H1 (cell line): Measurements from ENCODE around the gene CABP5. TPM values are rescaled to one million over a fixed set of nuclear protein-coding genes. Genes with fewer than 3 reads are reported as not detected.

Experiments used
- FOSL1 ChIP-seq: IDR thresholded peaks from 2 replicates; pipeline ENCODE4 v1.6.1; 2011; ENCODE audit warnings: mild to moderate bottlenecking, low read depth, low read length, moderate library complexity; ENCODE audit not compliant: insufficient read depth
- HDAC2 ChIP-seq, 2 experiments: fragments of 300-600 bp in 1 of 2; sonication (generic) in 1 of 2; IDR thresholded peaks; 2 replicates each; pipeline ENCODE4 v1.6.1; 2011 to 2012; ENCODE audit warnings: low read depth in 2 of 2, low read length in 2 of 2, mild to moderate bottlenecking in 2 of 2, moderate library complexity in 2 of 2, borderline replicate concordance in 1 of 2, inconsistent platforms in 1 of 2
- RNF2 ChIP-seq: fragments of 200-900, 300-1000 bp; sonication (generic); IDR thresholded peaks from 2 replicates; pipeline ENCODE4 v1.7.1; 2016; ENCODE audit warnings: borderline replicate concordance, low read depth, mild to moderate bottlenecking, antibody characterized with exemption, low read length; ENCODE audit not compliant: poor library complexity, severe bottlenecking; ENCODE audit errors: missing control alignments
- SAP30 ChIP-seq: fragments of 300-600 bp; sonication (generic); IDR thresholded peaks from 2 replicates; pipeline ENCODE4 v1.7.1; 2012; ENCODE audit warnings: low read length, moderate library complexity, mild to moderate bottlenecking, inconsistent platforms; ENCODE audit not compliant: insufficient read depth, insufficient replicate concordance
- SUZ12 ChIP-seq: fragments of 200-600 bp; sonication (generic); IDR thresholded peaks from 2 replicates; pipeline ENCODE4 v1.6.1; 2012; ENCODE audit warnings: mild to moderate bottlenecking, inconsistent platforms, low read length, moderate library complexity, mixed read lengths
- polyA plus RNA-seq, 7 experiments: library from polyadenylated mRNA; depleted of rRNA in 3 of 7; stranded (reverse) in 5 of 7; unstranded in 2 of 7; fragments of >200 nt in 5 of 7; fragments of 200-250 nt in 2 of 7; gene quantifications; 1 replicate in 5 of 7; 2 replicates in 1 of 7; 4 replicates in 1 of 7; pipeline versions ENCODE4 v1.2.1 to v1.2.3, GENCODE V29; 2011 to 2013; ENCODE audit warnings: missing spikeins in 2 of 7, mixed read lengths in 2 of 7
- total RNA-seq: library from RNA; stranded (reverse); fragmentation: NEBNext Ultra II Directional; extraction: Animal tissue kit (Norgen Biotek cat#: 25700); gene quantifications from 2 replicates; pipeline ENCODE4 v1.2.1, GENCODE V29; 2021
- TF ChIP-seq, protein P1 (sequence below): fragments of 300-600 bp; sonication (generic); IDR thresholded peaks from 2 replicates; pipeline ENCODE4 v1.7.1; 2012; ENCODE audit warnings: low read length, moderate library complexity, mild to moderate bottlenecking, inconsistent platforms; ENCODE audit not compliant: insufficient replicate concordance
- TF ChIP-seq, protein P2 (sequence below): IDR thresholded peaks from 2 replicates; pipeline ENCODE4 v1.6.1; 2012; ENCODE audit warnings: inconsistent platforms

The CABP5 gene
- total and polyA plus RNA-seq, 2 of the 8 experiments (the other 6 are each of a cell fraction or from before 2014, with no cell fraction given): not detected

DNA sequence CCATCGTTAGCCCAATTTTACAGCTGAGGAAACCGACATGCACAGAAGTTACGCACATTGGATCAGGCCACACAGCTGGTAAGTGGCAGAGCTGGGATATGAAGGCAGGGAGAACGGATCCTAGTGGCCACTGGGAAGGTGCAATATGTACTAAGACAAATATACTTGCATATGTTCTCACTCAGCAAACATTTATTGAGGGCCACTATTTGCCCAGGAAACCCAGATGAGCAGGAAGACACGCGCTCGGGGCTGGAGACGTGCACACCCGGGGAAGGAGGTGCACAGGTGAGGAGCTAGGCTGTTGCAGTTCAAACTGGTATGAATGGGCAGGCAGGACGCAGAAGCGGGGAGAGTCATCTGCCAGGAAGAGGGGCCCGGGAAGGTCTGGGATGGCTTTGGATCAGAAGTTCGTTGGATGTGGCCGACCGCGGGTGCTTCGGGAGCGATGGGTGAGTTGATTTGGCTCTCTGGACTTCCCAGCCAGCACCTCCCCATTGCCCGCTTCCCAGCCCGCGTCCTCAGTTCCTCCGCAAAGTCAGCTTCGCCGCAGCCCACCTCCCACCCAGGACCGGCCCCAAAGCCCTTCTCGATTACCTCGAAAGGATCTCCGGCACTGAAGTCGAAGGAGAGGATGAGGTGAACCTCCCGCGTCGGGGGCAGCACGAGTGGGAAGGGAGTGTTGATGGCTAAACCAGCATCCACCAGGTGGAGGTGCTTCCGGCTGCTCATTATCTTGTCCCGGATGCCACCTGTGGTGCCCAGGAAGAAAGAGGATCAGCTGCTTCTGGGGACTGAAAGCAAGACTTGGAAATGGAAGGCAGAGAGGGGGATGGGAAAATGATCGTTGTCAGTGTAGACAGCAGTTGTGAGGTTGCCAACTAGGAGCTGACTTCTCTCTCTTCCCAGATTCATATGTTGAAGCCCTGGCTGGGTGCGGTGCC, 17.8 kb upstream of the CABP5 start (continued):
- TF ChIP-seq, protein P1, sequence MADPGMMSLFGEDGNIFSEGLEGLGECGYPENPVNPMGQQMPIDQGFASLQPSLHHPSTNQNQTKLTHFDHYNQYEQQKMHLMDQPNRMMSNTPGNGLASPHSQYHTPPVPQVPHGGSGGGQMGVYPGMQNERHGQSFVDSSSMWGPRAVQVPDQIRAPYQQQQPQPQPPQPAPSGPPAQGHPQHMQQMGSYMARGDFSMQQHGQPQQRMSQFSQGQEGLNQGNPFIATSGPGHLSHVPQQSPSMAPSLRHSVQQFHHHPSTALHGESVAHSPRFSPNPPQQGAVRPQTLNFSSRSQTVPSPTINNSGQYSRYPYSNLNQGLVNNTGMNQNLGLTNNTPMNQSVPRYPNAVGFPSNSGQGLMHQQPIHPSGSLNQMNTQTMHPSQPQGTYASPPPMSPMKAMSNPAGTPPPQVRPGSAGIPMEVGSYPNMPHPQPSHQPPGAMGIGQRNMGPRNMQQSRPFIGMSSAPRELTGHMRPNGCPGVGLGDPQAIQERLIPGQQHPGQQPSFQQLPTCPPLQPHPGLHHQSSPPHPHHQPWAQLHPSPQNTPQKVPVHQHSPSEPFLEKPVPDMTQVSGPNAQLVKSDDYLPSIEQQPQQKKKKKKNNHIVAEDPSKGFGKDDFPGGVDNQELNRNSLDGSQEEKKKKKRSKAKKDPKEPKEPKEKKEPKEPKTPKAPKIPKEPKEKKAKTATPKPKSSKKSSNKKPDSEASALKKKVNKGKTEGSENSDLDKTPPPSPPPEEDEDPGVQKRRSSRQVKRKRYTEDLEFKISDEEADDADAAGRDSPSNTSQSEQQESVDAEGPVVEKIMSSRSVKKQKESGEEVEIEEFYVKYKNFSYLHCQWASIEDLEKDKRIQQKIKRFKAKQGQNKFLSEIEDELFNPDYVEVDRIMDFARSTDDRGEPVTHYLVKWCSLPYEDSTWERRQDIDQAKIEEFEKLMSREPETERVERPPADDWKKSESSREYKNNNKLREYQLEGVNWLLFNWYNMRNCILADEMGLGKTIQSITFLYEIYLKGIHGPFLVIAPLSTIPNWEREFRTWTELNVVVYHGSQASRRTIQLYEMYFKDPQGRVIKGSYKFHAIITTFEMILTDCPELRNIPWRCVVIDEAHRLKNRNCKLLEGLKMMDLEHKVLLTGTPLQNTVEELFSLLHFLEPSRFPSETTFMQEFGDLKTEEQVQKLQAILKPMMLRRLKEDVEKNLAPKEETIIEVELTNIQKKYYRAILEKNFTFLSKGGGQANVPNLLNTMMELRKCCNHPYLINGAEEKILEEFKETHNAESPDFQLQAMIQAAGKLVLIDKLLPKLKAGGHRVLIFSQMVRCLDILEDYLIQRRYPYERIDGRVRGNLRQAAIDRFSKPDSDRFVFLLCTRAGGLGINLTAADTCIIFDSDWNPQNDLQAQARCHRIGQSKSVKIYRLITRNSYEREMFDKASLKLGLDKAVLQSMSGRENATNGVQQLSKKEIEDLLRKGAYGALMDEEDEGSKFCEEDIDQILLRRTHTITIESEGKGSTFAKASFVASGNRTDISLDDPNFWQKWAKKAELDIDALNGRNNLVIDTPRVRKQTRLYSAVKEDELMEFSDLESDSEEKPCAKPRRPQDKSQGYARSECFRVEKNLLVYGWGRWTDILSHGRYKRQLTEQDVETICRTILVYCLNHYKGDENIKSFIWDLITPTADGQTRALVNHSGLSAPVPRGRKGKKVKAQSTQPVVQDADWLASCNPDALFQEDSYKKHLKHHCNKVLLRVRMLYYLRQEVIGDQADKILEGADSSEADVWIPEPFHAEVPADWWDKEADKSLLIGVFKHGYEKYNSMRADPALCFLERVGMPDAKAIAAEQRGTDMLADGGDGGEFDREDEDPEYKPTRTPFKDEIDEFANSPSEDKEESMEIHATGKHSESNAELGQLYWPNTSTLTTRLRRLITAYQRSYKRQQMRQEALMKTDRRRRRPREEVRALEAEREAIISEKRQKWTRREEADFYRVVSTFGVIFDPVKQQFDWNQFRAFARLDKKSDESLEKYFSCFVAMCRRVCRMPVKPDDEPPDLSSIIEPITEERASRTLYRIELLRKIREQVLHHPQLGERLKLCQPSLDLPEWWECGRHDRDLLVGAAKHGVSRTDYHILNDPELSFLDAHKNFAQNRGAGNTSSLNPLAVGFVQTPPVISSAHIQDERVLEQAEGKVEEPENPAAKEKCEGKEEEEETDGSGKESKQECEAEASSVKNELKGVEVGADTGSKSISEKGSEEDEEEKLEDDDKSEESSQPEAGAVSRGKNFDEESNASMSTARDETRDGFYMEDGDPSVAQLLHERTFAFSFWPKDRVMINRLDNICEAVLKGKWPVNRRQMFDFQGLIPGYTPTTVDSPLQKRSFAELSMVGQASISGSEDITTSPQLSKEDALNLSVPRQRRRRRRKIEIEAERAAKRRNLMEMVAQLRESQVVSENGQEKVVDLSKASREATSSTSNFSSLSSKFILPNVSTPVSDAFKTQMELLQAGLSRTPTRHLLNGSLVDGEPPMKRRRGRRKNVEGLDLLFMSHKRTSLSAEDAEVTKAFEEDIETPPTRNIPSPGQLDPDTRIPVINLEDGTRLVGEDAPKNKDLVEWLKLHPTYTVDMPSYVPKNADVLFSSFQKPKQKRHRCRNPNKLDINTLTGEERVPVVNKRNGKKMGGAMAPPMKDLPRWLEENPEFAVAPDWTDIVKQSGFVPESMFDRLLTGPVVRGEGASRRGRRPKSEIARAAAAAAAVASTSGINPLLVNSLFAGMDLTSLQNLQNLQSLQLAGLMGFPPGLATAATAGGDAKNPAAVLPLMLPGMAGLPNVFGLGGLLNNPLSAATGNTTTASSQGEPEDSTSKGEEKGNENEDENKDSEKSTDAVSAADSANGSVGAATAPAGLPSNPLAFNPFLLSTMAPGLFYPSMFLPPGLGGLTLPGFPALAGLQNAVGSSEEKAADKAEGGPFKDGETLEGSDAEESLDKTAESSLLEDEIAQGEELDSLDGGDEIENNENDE: no peak
- TF ChIP-seq RNF2: no peak
- no peak for TF ChIP-seq SUZ12
- no peak for TF ChIP-seq SAP30
- TF ChIP-seq HDAC2 (IDR thresholded peaks at IDR 0.05; ENCODE audit: borderline replicate concordance in 1 of 2, low read depth in 2 of 2, low read length in 2 of 2): no peak
- no peak for TF ChIP-seq FOSL1
- TF ChIP-seq, protein P2, sequence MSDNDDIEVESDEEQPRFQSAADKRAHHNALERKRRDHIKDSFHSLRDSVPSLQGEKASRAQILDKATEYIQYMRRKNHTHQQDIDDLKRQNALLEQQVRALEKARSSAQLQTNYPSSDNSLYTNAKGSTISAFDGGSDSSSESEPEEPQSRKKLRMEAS: peak; percentile 70
